Measurements from ENCODE around the gene TMC7.

The TMC7 gene

DNA sequence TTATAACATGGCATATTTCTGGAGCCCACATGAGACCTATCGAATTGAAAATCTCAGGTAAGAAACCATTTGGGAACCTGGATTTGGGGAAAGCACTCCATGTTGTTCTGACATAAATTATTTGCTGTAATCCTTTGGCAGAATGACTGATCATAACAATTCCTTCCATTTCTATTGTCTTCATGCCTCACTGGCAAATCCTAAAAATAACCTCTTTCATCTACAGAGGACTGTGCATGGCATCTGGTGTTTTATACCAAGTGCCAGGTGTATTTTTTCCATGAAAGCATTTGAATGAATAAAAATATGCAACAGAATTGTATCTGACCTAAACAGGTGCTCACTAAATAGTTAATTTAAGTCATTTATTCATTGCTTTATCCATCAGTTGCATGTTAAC lies 50.0 kb downstream of the TMC7 start:
- no peak for DNase-seq (ENCODE audit: low read depth)

GRCh38 chr16:19040400-19040799 lies 56.7 kb downstream of the TMC7 start:
- no peak for DNase-seq (ENCODE audit: low read depth)

- DNase-seq (ENCODE audit: low read depth), result no peak
Observed at GRCh38 chr16:19044769-19045168, 61.0 kb downstream of the TMC7 start.

DNA sequence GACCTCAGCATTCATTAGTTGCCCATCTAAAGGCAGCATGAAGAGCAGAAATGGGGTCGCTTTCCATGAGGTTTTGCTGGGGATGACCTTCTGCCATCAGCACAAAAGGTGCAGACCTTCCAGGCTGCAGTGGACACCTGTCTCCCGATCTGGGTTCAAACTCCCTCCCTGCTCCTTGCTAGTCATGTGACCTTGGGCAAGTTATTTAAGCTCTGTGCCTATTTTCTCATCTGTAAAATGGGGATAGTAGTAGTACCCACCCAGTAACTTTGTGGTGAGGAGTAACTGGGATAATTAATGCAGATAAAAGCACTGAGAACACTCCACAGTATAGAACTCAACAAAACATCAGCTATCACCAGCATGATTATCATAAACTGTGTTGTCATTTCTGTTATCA lies 62.3 kb downstream of the TMC7 start:
- no peak for DNase-seq (ENCODE audit: low read depth)

- DNase-seq (ENCODE audit: low read depth), result no peak
Observed at GRCh38 chr16:19062706-19063105, 79.0 kb downstream of the TMC7 start.

DNA sequence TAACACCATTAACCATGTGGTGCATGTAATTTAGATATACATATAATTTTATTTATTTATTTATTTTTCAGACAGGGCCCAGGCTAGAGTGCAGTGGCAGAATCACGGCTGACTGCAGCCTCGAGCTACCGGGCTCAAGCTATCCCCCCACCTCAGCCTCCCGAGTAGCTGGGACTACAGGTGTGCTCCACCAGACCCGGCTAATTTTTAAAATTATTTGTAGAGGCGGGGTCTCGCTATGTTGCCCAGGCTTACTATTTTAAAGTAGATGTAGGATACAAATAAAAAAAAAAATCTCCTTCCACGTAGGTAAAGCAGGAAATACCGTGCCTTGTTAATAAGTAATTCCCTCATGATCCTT lies 83.2 kb downstream of the TMC7 start:
- no peak for DNase-seq (ENCODE audit: low read depth)

- DNase-seq (ENCODE audit: low read depth), result peak; percentile 98
Observed at GRCh38 chr16:19067349-19068236, 83.9 kb downstream of the TMC7 start, which contains the start of gene COQ7. TSS of gene COQ7 (plus strand) at chr16:19067614. CDS start at chr16:19067665, 51 bp downstream.

- no peak for DNase-seq (ENCODE audit: low read depth)
Observed at GRCh38 chr16:19068237-19068815, 84.6 kb downstream of the TMC7 start.

DNA sequence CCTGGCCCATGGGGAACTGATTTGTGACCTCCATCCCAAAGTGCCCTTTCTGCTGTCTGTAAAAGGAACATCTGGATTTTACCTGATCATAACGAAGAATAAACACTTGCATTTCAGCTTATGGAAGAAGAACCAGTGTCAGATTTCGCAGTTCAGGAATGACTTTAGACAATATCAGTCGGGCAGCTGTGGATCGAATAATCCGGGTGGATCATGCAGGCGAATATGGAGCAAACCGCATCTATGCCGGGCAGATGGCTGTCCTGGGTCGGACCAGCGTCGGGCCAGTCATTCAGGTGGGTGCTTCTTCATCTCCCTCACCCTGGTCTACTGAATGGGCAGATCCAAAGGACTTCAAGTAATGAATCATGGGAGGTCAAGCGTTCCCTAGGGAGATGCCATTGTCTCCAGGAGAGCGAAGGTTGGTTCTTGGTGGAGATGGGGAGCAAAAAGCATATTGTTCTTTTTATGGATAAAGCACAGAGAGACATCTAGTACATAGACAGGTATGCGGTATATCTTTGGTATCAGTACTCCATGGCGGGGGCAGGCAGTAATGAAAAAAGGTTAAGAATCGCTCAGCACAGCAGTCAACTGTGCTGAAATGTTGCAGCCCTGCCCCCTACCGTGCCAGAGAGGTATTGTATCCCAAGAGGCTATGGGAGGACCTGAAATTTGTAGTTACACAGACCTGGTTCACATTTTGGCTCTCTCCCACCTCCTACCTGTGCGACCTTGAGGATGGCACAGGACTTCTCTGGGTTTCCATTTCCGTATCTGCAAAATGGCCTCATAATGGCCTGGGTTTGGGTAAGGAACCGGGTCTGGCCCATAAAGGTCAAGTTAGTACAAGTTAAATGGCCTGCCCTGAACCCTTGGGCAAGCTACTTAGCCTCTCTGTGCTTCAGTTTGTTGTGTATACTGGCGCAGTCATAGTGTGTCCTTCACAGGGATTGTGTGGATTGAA lies 88.4 kb downstream of the TMC7 start:
- no peak for DNase-seq (ENCODE audit: low read depth)

DNA sequence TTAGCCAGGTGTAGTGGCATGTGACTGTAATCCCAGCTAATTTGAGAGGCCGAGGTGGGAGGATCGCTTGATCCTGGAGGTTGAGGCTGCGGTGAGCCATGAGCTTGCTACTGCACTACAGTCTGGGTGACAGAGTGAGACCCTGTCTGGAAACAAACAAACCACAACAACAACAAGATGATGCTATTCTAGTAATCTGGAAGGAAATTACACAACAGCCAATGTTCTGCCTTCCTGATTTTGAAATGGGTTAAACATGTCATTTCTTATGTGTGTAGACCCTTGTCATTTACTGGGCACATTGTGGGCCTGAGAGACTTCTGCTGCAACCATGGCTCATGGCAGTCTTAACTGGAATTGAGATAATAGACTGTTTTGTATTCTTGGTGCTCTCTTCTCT lies 89.6 kb downstream of the TMC7 start:
- no peak for DNase-seq (ENCODE audit: low read depth)

GRCh38 chr16:19073863-19074262 lies 90.1 kb downstream of the TMC7 start:
- DNase-seq (ENCODE audit: low read depth), result no peak

- DNase-seq (ENCODE audit: low read depth), result no peak
Observed at GRCh38 chr16:19075511-19075910, 91.8 kb downstream of the TMC7 start.

- no peak for DNase-seq (ENCODE audit: low read depth)
Observed at GRCh38 chr16:19077879-19078278, 94.1 kb downstream of the TMC7 start.

DNA sequence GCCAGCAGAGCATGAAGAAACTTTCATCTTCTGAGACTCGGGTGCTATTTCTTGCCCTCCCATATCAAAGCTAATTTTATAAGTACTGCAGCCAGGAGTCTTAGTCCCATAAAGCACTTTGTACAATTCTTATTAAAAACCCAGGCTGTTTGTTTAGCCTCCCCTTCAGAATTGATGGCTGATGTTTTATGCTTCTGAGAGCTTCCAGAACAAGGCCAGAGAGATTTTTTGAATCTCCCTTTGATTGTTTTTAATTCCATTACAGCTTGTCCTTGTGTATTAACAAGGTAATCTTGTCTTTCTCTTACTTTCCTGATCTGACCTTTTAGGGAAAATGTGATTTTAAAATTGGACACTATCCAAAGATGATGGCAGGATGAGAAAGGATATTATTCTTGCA lies 99.9 kb downstream of the TMC7 start:
- DNase-seq (ENCODE audit: low read depth), result no peak

- no peak for DNase-seq (ENCODE audit: low read depth)
Observed at GRCh38 chr16:19084139-19084538, 100.4 kb downstream of the TMC7 start.

DNA sequence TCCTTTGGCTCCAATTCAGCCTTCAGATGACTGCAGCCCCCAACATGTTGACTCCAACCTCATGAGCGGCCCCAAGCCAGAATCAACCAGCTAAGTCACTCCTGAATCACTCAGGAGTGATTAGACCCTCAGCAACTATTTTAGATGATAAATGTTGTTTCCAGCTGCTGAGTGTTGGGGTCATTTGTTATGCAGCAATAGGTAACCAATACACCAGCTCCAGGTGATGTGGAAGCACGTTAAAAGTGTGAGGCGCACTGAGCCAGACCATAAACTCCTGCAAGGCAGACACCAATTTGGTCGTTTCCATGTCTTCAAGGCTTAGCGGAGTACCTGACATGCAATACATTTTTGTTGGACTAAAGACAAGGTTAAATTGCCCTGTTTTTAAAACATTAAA lies 101.1 kb downstream of the TMC7 start:
- no peak for DNase-seq (ENCODE audit: low read depth)

DNA sequence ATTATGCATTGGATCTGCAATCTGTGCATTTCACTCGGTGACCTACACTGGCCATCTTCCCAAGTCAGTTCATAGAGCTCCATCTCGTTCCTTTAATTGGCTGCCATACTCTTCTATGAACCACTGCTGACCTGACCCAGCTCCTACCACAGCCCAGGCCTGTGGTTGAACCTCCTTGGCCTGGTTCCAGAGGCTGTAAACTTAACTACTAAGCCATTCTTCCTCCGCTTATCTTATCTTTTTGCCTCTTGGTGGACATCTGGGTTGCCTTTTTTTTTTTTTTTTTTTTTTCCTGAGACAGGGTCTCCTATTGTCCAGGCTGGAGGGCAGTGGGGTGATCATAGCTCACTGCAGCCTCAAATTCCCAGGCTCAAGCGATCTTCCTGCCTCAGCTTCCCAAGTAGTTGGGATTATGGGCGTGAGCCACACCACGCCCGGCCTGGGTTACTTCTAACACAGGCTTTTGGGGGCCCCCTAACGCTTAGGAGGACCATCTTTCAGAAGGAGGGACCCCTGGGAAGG lies 102.0 kb downstream of the TMC7 start:
- no peak for DNase-seq (ENCODE audit: low read depth)

DNA sequence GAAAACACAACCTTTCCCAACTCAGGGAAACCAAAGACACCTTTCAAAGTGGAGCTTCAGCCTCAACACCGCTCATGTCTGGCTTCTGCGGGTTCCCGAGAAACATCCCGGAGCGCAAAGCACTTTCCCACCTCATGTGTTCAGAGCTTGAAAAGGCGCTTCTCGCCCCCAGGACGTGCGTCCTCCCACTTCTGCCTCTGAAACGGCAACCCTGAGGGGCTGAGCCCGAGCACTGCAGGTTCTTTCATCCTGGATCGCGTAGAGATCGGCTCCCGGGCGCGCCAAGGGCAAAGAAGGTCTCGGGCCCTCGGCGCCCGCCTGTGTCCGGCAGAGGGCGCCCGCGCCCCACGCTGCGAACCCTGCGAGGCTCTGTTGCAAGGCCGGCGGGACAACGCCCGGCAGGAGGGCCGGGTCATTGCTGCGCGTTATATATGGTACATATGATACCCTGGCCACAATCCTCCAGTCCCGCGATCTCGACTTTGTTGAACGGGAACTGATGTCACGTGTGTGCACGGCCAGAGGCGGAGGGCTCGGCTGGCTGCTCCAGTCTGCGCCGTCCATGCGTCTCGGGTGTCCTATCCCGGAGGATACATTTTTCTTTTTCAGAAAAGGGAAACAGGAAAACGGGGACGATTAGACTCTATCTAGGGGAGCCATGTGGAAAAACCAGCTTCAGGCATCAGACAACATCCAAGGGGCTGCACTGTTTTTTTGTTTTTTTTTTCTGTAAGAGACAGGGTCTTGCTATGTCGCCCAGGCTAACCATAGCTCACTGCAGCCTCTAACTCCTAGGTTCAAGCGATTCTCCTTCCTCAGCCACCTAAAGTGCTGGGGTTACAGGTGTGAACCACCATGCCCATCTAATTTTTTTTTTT lies 102.8 kb downstream of the TMC7 start:
- DNase-seq (ENCODE audit: low read depth), result peak; percentile 72

GRCh38 chr16:19088341-19088916 lies 104.7 kb downstream of the TMC7 start:
- no peak for DNase-seq (ENCODE audit: low read depth)

- no peak for DNase-seq (ENCODE audit: low read depth)
Observed at GRCh38 chr16:19089410-19089955, 105.7 kb downstream of the TMC7 start.

- DNase-seq (ENCODE audit: low read depth), result no peak
Observed at GRCh38 chr16:19090916-19091315, 107.2 kb downstream of the TMC7 start.

Measured in HS-27A (cell line).